A673 (cell line): ENCODE results near the gene UBE2K. TPM values are rescaled to one million over a fixed set of nuclear protein-coding genes. Genes with fewer than 3 reads are reported as not detected.

Source experiments
- BruUV-seq: library from RNA; stranded (reverse); fragments of 400-500 nt; replicated peaks from 2 replicates; lab custom pipeline; 2021; lab: Mats Ljungman, UMichigan
- CTCF ChIA-PET: fragments of 300-600 bp; sonication (Branson Sonifier 250); formaldehyde crosslinking; loops from one replicate; lab custom pipeline; 2022; ENCODE audit warnings: antibody characterized with exemption; lab: Charles Lee
- POLR2A ChIA-PET: fragments of 300-600 bp; sonication (Branson Sonifier 250); formaldehyde crosslinking; loops from one replicate; lab custom pipeline; 2022; ENCODE audit warnings: antibody characterized with exemption; ENCODE audit not compliant: low non-redundant PET; lab: Charles Lee
- DNase-seq: peaks from one replicate; pipeline ENCODE4 v3.0.0-alpha.2; 2015; ENCODE audit warnings: low spot score
- H3K27ac ChIP-seq: fragments of 200-600 bp; sonication (generic); 2 replicates; pipeline ENCODE4 v1.5.1; 2016; ENCODE audit warnings: mixed run types, low read depth, mild to moderate bottlenecking, mixed read lengths, antibody characterized with exemption, low read length; ENCODE audit not compliant: poor library complexity, severe bottlenecking
- H3K27me3 ChIP-seq: fragments of 200-600 bp; sonication (generic); replicated peaks from 2 replicates; pipeline ENCODE4 v1.6.1; 2017; ENCODE audit warnings: mixed run types, low read depth, mild to moderate bottlenecking, mixed read lengths, antibody characterized with exemption, low read length; ENCODE audit not compliant: insufficient read depth, poor library complexity
- H3K36me3 ChIP-seq: fragments of 200-600 bp; sonication (generic); 2 replicates; pipeline ENCODE4 v1.6.1; 2016; ENCODE audit warnings: mixed run types, mild to moderate bottlenecking, mixed read lengths, antibody characterized with exemption, low read length; ENCODE audit not compliant: insufficient read depth, poor library complexity, severe bottlenecking
- H3K4me1 ChIP-seq: fragments of 200-600 bp; sonication (generic); 2 replicates; pipeline ENCODE4 v1.6.1; 2017; ENCODE audit warnings: mixed run types, mild to moderate bottlenecking, mixed read lengths, antibody characterized with exemption, low read length; ENCODE audit not compliant: insufficient read depth, poor library complexity, severe bottlenecking
- H3K4me3 ChIP-seq: fragments of 200-600 bp; sonication (generic); 2 replicates; pipeline ENCODE4 v1.5.1; 2016; ENCODE audit warnings: low read depth, mixed run types, mild to moderate bottlenecking, mixed read lengths, low read length; ENCODE audit not compliant: poor library complexity, severe bottlenecking
- H3K9me3 ChIP-seq: fragments of 200-600 bp; sonication (generic); 2 replicates; pipeline ENCODE4 v1.6.1; 2016; ENCODE audit warnings: mixed run types, low read depth, mild to moderate bottlenecking, mixed read lengths, antibody characterized with exemption, low read length; ENCODE audit not compliant: poor library complexity, severe bottlenecking
- CTCF ChIP-seq: fragments of 300-800, 200-600 bp; sonication (generic); conservative IDR thresholded peaks from 2 replicates; pipeline ENCODE4 v1.5.1; 2017; ENCODE audit warnings: low read depth, mild to moderate bottlenecking, antibody characterized with exemption, low read length, moderate library complexity, mixed read lengths
- EZH2 ChIP-seq: fragments of 200-600 bp; sonication (generic); IDR thresholded peaks from 2 replicates; pipeline ENCODE4 v1.6.1; 2017; ENCODE audit warnings: borderline replicate concordance, low read depth, mild to moderate bottlenecking, mixed read lengths, antibody characterized with exemption, low read length; ENCODE audit not compliant: poor library complexity, severe bottlenecking
- intact Hi-C: fragments of 100-400 bp; cut with micrococcal nuclease; formaldehyde crosslinking; loops from one replicate; pipeline ENCODE4 v1.10.0; 2022; ENCODE audit not compliant: unreplicated experiment
- total RNA-seq: library from RNA; stranded (reverse); gene quantifications from 2 replicates; pipeline ENCODE4 v1.2.3, GENCODE V29; 2021

The UBE2K gene
- total RNA-seq, 1 experiment from 2014 or later: 137 TPM

GRCh38 chr4:39754309-39754708, 56.4 kb downstream of the UBE2K start:
- ChIA-PET CTCF (no interaction called here), POLR2A (no interaction called here)
- no peak for DNase-seq
- no peaks in the 10 kb centered on the region for H3K4me1 ChIP-seq
- TF ChIP-seq CTCF (no peak), EZH2 (no peak)
- peaks cover 40% of the 10 kb centered on the region for H3K36me3 ChIP-seq
- no peak overlapping the region for H3K4me3 ChIP-seq
- intact Hi-C loops: no loop called here
- BruUV-seq: no TSS peak
- H3K27ac ChIP-seq: no peak overlapping the region
- no peaks in the 10 kb centered on the region for H3K27me3 ChIP-seq
- no peaks in the 10 kb centered on the region for H3K9me3 ChIP-seq

- no TSS peak for BruUV-seq
- Histone ChIP-seq H3K4me1 (no peaks in the 10 kb centered on the region), H3K27me3 (no peaks in the 10 kb centered on the region), H3K4me3 (no peak overlapping the region), H3K36me3 (peaks cover 44% of the 10 kb centered on the region), H3K27ac (no peak overlapping the region), H3K9me3 (no peaks in the 10 kb centered on the region)
- TF ChIP-seq CTCF (no peak), EZH2 (no peak)
- POLR2A ChIA-PET: no interaction called here
- intact Hi-C loops: no loop called here
- CTCF ChIA-PET: no interaction called here
- no peak for DNase-seq
Measured at GRCh38 chr4:39756159-39756558, 58.2 kb downstream of the UBE2K start.

- BruUV-seq: no TSS peak
- POLR2A ChIA-PET: no interaction called here
- TF ChIP-seq CTCF (no peak), EZH2 (no peak)
- CTCF ChIA-PET: no interaction called here
- intact Hi-C loops: no loop called here
- DNase-seq: no peak
- H3K9me3 ChIP-seq: no peaks in the 10 kb centered on the region
- H3K36me3 ChIP-seq: peaks cover 45% of the 10 kb centered on the region
- no peak overlapping the region for H3K4me3 ChIP-seq
- H3K27me3 ChIP-seq: no peaks in the 10 kb centered on the region
- H3K27ac ChIP-seq: no peak overlapping the region
- H3K4me1 ChIP-seq: no peaks in the 10 kb centered on the region
Measured at GRCh38 chr4:39758176-39758575, 60.2 kb downstream of the UBE2K start.
